Hematopoietic multipotent progenitor cell treated with erythropoietin and hydrocortisone succinate and interleukin-3 and kit ligand, for 6 days (in vitro differentiated cells): ENCODE data around the gene SPZ1.
A peak's percentile ranks its signal among the peaks of the same experiment; 100 is the strongest.
"Not testable (repeated sequence)": the region's sequence is repeated elsewhere in the genome, so short reads cannot be mapped to it uniquely, and the experiment has no call there.

Source experiments
- DNase-seq: peaks from one replicate; pipeline ENCODE4 v3.0.0-alpha.2; 2015

Gene SPZ1

DNA sequence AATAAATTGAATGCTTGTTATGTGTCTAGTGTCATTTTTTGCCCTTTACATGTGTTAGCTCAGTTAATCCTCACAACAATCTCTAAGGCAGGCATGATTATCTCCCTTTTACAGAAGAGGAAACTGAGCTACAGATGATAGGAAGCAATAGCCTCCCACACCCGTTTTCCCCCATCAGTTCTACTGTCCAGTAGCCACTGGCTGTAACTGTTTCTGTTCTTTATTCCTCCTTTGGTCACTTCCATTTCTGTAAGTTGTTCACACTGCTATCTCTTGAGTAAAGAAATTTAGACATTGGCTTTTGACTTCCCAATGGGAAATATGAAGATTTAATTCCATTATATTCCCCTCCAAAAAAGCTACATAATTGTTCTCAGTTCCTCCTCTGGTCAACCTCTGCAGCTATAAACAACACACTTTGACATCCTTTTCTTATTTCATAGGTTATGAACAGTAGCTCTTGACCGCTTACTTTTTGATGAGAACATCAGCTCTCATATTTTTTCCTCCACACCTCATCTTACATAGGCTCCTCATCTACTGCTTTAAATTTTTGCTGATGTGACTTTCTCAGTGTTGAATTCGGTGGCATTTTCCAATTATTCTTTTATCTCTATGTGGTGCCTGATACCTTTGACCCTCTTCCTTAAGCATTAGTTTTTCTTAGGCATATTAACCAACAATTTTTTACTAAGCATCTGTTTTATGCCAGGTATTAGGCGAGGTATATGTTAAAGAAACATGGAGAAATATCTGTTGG is 21.4 kb downstream of the SPZ1 start:
- DNase-seq = no peak

DNA sequence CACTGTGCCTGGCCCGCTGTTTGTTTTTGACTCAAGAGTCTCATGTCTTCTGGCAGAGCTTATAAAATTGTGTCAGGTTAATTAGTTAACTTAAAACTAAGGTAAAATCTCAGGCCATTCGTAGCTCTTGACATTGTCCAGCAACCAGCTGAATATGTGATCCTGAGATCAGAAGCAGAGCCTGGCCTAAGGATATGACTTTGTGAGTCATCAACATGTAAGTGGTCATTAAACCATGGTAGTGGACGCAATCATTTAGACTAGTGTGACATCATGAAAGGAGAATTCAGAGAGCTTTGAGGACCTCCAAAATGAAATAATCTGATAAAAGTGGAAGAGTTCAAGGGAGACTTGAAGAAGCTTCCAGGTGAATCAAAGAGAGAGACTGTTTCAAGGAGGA is 23.3 kb downstream of the SPZ1 start:
- DNase-seq = no peak

DNA sequence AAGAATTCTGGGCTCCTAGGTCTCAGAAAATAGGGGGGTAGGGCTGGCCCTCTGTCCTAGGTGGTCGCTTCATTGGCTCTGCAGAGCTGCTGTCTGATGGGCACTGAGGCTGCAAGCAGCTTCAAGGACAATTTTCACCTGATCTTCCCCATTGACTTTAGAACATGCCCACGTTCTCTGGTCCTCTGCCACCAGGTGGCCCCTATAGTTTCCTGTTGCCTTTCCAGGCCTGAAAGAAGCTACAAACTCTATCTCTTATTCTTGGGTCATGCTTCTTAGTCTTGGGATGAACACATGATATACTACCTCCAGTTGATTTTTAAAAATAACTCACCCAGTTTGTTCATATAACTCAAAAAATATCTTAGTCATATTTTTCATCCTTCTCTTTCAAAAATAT is 26.3 kb downstream of the SPZ1 start:
- peak; percentile 69 for DNase-seq

DNA sequence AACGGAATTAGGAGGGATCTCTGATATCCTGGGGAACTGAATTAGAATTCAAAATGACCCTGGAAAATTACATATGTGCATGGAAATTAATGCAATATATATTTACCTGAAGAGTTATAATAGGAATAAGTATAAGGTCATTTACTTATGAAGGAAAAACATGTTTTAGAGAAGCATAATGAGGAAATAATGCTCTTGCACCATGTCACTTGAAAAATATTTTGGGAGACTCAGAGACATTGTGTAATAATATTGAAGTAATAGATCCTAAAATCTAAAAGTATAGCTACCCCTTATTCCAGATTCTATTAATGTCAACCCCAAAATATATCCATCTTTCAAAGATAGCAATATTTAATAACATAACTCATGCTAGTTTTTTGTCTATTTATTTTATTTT is 28.4 kb downstream of the SPZ1 start:
- no peak for DNase-seq

DNA sequence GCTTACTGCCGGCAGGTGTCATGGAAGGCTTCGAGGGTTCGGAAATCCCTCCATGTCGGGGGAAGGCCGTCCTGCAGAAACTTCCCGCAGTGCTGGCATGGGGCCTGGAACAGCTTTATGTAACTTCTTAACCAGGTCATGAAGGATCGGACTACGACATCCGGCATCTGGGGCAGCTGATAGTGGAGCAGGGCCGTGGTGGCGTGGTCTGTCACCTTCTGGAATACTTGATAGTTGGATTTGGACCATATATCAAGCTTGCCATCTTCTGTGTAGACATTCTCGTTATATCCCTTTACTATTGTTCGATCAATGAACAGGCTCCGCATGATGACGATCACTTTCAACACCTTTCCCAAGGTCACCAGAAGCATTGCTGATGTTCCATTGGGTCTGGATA is 31.2 kb downstream of the SPZ1 start:
- not testable (repeated sequence) for DNase-seq

DNA sequence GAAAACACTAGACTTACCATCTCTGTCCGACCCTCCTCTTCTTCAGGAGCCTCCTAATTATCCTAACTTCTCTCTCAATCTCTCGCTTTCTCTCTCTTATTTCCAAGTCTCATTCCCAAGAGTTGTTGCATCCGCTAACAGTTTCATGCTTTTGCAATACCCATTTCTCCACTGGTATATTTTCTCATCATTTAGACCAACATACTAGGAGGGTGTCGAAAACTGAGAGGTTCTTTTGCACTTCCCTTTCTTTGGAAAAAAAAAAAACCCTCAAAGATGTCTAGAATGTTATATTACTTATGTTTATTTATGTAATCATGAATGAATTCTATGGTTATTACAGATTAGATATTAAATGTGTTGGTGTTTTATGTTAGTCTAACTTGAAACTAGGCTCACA is 35.9 kb downstream of the SPZ1 start:
- no peak for DNase-seq

DNA sequence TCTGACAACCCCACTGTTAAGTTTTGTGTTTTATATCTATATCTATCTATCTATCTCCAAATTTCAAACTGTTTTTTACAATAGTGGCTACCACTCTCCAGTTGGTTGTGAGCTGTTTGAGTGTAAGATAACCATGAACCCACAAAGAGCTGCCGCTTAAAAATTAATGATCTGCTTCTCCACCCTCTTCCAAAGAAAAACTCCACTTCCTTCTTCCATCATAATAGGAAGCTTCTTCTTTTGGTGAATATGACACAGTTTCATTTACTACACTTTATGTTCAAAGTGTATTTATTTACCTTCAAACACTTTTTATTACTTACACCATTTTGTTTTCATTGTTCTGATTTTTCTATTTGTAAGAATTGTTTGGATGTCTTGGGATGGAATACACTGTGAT is 37.9 kb downstream of the SPZ1 start:
- DNase-seq = no peak

DNA sequence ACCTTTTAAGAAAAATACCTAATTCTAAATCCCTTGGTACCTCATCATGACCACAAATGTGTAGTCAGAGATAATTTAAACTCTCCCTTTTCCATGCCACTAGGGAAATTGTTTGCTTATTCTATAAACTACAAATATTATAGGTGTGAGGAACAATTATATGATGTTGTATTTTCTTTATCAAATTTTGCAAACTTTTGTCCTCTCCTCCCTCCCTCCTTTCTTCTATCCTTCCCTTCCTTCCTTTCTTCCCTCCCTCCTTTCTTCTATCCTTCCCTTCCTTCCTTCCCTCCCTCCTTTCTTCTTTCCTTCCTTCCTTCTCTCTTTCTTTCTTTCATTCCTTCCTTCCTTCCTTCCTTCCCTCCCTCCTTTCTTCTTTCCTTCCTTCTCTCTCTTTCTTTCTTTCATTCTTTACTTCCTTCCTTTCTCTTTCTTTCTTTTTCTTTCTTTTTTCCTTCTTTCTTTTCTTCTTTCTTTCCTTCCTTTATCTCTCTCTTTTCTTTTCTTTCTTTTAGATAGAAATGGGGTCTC is 41.2 kb downstream of the SPZ1 start:
- no peak for DNase-seq

DNA sequence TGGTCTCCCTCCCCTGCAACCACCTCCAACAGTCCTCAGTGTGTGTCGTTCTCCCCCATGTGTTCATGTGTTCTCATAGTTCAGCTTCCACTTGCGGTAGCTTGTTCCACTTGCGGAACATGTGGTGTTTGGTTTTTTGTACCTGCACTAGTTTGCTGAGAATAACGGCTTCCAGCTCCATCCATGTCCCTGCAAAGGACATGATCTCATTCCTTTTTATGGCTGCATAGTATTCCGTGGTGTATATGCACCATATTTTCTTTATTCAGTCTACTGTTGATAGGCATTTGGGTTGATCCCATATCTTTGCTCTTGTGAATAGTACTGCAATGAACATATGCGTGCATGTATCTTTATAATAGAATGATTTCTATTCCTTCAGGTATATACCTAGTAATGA is 45.1 kb downstream of the SPZ1 start:
- DNase-seq = no peak

DNA sequence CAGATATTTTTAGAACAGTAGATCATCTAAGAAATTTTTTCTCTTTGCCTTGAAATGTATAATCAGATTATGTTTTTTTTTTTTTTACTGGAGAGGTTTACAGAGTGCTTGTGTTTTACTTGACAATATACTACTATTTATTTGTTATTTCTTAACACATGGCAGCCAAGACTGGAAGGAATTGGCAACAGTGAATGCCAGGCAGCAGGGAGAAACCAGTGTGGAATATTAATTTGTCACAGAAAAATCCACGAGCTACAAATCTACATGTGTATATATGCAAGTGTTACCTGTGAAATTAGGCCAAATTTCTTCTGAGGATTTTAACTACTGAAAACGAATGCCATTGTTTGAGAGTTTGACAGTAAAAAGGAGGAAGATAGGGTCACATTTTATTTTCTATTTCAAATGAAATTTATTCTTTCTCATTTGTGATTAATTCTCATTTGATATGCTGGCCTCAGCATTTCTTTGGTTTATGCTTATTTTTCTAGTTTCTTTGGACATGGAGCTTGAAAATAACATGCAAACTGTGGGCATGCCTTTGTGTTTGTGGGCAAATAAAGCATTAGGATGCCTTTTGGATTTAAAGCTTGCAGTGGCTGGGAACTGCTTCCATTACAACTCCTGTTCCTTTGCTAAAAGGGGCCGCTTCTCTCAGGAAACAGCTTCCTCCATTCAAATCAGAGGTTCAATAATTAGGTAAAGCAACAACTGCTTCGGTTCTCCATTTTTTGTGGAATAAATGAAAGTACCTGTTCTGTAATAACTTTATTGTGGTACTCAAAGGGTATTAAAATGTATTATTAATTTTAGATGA is 49.1 kb downstream of the SPZ1 start:
- no peak for DNase-seq

DNA sequence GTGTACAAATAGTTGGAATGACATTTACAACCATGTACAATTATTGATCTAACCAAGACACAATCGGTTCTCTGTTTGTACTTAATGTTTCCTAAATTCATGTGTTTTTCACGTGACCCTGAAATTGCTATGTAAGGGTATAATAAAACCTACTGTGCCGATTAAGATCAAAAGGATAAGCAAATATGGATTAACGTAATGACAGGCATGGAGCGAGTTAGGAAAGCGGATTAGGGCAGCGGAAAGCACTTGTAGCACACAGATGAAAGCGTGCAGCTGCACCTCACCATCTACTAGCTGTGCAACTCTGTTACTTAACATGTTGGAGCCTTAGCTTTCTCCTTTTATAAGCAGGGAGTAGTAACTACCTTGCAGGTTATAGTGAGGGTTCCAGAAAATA is 49.7 kb downstream of the SPZ1 start:
- no peak for DNase-seq

DNA sequence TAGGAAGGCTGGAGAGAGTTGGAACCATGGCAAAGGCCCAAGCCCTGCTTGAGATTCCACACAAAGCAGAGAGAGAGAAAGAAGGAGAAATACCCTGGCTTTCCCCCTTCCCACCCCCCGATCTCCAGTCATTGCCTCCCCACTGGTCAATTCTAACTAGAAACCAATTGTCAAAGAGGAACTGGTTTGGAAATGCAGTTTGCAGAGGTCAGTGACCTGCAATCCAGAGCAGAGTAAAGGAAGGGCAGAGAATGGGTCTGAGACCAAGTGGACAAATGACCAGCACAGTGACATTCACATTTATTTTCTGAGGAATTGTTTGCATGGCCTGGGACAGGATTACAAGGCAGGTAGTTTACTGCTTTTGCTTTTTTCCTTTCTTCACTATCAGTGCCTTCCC is 50.6 kb downstream of the SPZ1 start:
- DNase-seq = no peak
